ENCODE data around the gene TMEM178B. TPM values are rescaled to one million over a fixed set of nuclear protein-coding genes. Genes with fewer than 3 reads are reported as not detected.
A peak's percentile ranks its signal among the peaks of the same experiment; 100 is the strongest.

The TMEM178B gene
- total and polyA plus RNA-seq, 9 of the 15 experiments (the other 6 are each of a cell fraction or from before 2014, with no cell fraction given), result under 0.01 to 0.03 (median 0.01) TPM; not detected in 5

- Histone ChIP-seq H3K9me3 (replicated peaks; ENCODE audit: control insufficient read depth, insufficient read depth, low read depth, low read length) (no peaks in the 10 kb centered on the region), H3K27ac (ENCODE audit: extremely low read depth, low read depth, low read length) (no peak overlapping the region), H3K27me3 (ENCODE audit: control insufficient read depth in 2 of 2, insufficient read depth in 2 of 2, low read length in 2 of 2) (no peaks in the 10 kb centered on the region; a peak in 3 of 5 replicates), H3K36me3 (ENCODE audit: control insufficient read depth, insufficient read depth, low read length) (no peaks in the 10 kb centered on the region), H3K4me3 (no peak overlapping the region), H3K9ac (ENCODE audit: insufficient read depth in 1 of 2, low read depth in 2 of 2, low read length in 2 of 2) (no peak overlapping the region), H2AFZ (ENCODE audit: low read depth, low read length) (no peak overlapping the region), H3K79me2 (ENCODE audit: control insufficient read depth, insufficient read depth, low read length) (no peaks in the 10 kb centered on the region), H3K4me1 (replicated peaks in 1 of 2; ENCODE audit: control insufficient read depth in 2 of 2, insufficient read depth in 2 of 2, low read length in 2 of 2) (no peaks in the 10 kb centered on the region), H3K9me1 (ENCODE audit: control insufficient read depth, insufficient read depth, low read length) (no peaks in the 10 kb centered on the region), H3K4me2 (ENCODE audit: insufficient read depth, low read length) (no peak overlapping the region), H4K20me1 (replicated peaks; ENCODE audit: control insufficient read depth, insufficient read depth, low read length) (no peaks in the 10 kb centered on the region)
- intact Hi-C loops (cut with micrococcal nuclease), result no loop called here
- no TSS peak for BruUV-seq (replicated peaks)
- in situ Hi-C loops (cut with MboI), result no loop called here
- no peak for ATAC-seq
- DNase-seq (ENCODE audit: extremely low read depth in 1 of 4, low spot score in 3 of 4), result no peak
- TF ChIP-seq KAT2B (IDR thresholded peaks at IDR 0.05; ENCODE audit: low read depth, low read length) (no peak), FOXO4 (CRISPR knock-in tag; IDR thresholded peaks at IDR 0.05) (no peak), ZNF586 (CRISPR knock-in tag; conservative IDR thresholded peaks at IDR 0.05) (no peak), BRCA1 (IDR thresholded peaks at IDR 0.05) (no peak), BRCA1 (CRISPR knock-in tag; IDR thresholded peaks at IDR 0.05) (no peak), XRCC5 (IDR thresholded peaks at IDR 0.05; ENCODE audit: low read depth, low read length) (no peak), HNRNPUL1 (IDR thresholded peaks at IDR 0.05; ENCODE audit: low read length) (no peak), SMARCA5 (IDR thresholded peaks at IDR 0.05) (no peak), VEZF1 (CRISPR knock-in tag; IDR thresholded peaks at IDR 0.05) (no peak), TRIM28 (IDR thresholded peaks at IDR 0.05) (no peak), C11orf30 (IDR thresholded peaks at IDR 0.05; ENCODE audit: low read depth) (no peak), ZNF445 (CRISPR knock-in tag; IDR thresholded peaks at IDR 0.05; ENCODE audit: low read depth) (no peak)
- FAIRE-seq, result peak; percentile 37
- ChIA-PET CTCF (ENCODE audit: low intra/inter-chr PET ratio) (no interaction called here), POLR2A (no interaction called here)
- 6% methylated on average over 3 of the region's 3 CpGs for WGBS (ENCODE audit: insufficient coverage, low coverage, missing lambda C conversion rate)
Observed at GRCh38 chr7:141268614-141269013, 194.8 kb downstream of the TMEM178B start.
